Suppressor macrophage (primary cell): Measurements from ENCODE around the gene INO80E.
"Not testable (repeated sequence)": the region's sequence is repeated elsewhere in the genome, so short reads cannot be mapped to it uniquely, and the experiment has no call there.

Experiments used
- DNase-seq, 4 experiments: peaks; one replicate each; pipeline ENCODE4 v3.0.0-alpha.2; 2020 to 2022
- total RNA-seq, 17 experiments: gene quantifications; one replicate each; lab custom pipeline; 2026; ENCODE audit warnings: mixed read lengths in 6 of 17, inconsistent platforms in 3 of 17; lab: John Stamatoyannopoulos, UW

The INO80E gene
- total RNA-seq: 6.9 to 45.8 (median 18.5) reads per million in 17 experiments

- peak; percentile 99 for DNase-seq
These were observed at the start of gene INO80E for GRCh38 chr16:29995911-29996765. Gene INO80E (plus strand): TSS chr16:29996241. CDS start chr16:29996311, 70 bp downstream.

DNA sequence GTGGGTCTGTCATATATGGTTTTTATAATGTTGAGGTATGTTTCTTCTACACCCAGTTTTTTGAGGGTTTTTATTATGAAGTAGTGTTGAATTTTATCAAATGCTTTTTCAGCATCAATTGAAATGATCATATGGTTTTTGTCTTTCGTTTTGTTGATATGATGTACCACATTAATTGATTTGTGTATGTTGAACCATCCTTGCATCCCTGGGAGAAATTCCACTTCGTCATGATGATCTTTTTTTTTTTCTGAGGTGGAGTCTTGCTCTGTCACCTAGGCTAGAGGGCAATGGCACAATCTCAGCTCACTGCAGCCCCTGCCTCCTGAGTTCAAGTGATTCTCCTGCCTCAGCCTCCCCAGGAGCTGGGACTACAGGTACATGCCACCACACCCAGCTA is 48.1 kb upstream of the INO80E start:
- no peak for DNase-seq

DNA sequence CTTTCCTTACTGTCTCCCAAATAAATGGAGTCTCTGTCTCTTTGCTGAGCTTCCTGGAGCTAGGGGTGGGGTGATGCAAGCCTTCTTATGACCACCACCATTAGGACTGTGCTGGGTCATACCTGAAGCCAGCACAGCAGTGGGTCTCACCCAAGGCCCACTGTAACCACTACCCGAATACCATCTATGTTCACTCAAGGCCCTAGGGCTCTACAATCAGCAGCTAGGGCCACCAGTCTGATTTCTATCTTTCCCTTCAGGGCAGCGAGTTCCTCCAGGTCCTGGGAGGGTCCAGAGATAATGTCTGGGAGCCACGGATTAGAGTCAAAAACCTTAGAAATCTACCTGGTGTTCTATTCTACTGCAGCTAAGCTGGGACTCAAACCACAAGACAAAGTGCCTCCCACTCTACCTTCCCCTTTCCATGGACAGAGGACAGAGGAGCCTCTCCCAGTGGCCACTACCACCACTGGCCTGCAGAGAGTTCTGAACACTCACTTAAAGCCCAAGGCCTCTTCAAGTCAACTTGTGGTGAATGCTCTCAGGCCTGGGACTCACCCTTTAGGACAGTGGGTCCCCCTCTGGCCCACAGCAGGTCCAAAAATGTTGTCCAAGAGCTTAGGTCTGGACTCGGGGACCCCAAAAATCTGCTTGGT is 45.1 kb upstream of the INO80E start:
- peak in 1 of 4 experiments; percentile 23 for DNase-seq

GRCh38 chr16:29951625-29952365 is 44.2 kb upstream of the INO80E start:
- no peak for DNase-seq

DNA sequence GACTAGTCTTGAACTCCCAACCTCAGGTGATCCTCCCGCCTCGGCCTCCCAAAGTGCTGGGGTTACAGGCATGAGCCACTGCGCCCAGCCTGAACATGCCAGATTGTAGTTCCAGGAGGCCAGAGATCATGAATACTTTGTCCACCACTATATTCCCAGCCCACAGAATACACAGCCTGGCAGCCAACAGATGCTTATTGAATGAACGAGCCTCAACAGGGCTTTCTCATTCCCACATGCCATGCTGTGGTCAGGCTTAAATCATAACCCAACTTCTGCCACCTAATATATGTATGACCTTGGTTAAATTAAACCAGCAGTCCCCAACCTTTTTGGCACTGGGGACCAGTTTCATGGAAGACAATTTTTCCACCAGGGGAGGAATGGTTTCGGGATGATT is 37.3 kb upstream of the INO80E start:
- DNase-seq: no peak

DNA sequence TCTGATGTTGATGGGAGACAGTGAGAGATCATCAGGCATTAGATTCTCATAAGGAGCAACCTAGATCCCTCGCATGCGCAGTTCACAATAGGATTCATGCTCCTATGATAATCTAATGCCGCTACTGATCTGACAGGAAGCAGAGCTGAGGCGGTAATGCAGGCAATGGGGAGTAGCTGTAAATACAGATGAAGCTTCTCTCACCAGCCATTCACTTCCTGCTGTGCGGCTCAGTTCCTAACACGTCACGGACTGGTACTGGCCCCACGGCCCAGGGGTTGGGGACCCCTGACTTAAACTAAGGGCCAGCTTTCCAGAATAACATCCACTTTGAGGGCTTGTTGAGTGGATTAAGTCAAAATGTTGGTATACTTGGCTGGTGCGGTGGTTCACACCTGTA is 36.7 kb upstream of the INO80E start:
- no peak for DNase-seq

DNA sequence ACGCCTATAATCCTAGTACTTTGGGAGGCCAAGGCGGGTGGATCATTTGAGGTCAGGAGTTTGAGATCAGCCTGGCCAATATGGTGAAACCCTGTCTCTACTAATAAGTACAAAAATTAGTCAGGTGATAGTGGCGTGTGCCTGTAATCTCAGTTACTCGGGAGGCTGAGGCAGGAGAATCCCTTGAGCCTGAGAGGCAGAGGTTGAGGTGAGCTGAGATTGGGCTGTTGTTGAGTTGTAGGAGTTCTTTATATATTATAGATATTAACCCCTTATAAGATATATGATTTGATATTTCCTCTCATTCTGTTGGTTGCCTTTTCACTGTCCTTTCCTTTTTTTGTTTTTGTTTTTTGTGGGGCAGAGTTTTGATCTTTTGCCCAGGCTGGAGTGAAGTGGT is 36.2 kb upstream of the INO80E start:
- DNase-seq: not testable (repeated sequence)

DNA sequence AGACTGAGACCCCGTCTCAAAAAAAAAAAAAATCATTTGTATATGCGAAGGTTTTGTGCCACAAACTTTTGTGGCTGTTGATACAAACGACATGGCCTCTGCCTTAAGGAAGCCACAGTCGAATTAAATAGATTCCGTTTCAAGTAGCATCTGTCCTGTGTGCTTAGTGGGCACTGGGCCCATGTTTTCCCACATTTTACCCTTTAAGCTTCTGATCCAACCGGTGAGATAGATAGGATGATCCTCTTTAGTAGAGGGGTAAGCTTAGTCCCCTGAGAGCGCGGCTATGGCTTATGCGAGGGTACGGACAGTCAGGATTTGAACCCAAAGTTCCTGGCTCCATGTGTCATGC is 34.9 kb upstream of the INO80E start:
- DNase-seq: peak in 1 of 4 experiments; percentile 5

DNA sequence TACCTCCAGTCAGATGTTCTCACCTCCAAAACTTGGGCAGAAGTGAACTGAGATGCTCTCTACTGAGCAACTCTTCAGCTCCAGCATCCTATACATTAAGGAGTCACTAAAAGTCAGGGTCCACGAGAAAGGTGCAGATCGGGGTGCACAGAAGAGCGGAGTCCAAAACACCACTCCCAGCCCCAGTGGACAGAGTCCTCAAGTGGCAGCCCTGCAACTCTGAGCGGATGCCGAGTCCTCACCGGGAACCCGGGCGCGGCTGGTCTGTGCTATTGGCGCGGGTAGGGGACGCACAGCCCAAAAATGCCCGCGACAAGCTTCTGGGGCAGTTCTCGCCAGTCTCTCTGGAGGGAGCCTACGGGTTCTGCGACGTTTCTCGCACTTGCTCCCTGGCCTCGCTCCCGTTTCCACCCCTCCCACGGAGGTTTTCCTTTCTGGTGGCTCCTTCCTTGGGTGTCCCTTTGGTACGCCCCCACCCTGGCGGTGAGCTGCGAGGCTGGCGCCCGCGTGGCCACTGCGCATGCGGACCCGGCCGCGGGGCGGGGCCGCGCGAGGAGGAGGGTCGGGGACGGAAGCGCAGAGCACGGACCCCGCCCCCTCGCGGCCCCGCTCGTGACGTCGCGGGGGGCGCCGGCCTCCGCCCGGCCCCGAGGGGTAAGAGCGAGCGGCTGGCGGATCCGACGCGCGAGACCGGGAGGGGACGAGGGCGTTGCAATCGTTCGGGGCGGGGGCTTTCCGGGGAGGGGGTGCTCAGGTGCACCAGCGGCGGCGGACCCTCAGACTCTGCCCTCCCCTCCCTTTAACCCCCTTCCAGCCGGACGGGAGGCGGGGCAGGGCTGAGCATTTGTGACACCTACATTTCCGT is 34.3 kb upstream of the INO80E start, which contains the start of gene TMEM219:
Gene TMEM219, plus strand, starts transcription at position 601 of the 865 bp plus-strand sequence. CDS start 1,065 bp downstream, outside the sequence.
- peak; percentile 95 to 98 (median 98) for DNase-seq

- peak; percentile 69 to 81 (median 76) for DNase-seq
These were observed 33.6 kb upstream of the INO80E start for GRCh38 chr16:29962344-29962994.

DNA sequence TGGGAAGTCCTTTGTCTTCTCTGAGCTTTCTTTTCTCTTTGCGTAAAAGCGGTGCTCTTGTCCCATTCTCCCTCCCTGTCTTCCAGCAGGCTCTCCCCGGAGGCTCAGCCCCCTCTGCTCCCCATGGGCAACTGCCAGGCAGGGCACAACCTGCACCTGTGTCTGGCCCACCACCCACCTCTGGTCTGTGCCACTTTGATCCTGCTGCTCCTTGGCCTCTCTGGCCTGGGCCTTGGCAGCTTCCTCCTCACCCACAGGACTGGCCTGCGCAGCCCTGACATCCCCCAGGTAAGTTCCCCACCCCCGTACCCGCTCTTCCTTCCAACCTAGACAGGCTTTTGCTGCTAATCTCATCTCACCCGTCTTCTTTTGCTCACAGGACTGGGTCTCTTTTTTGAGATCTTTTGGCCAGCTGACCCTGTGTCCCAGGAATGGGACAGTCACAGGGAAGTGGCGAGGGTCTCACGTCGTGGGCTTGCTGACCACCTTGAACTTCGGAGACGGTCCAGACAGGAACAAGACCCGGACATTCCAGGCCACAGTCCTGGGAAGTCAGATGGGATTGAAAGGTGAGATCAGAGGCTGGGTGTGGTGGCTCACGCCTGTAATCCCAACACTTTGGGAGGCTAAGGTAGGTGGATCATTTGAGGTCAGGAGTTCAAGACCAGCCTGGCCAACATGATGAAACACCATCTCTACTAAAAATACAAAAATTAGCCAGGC is 32.9 kb upstream of the INO80E start:
- DNase-seq: no peak

GRCh38 chr16:29968205-29968604 is 27.8 kb upstream of the INO80E start:
- no peak for DNase-seq

- DNase-seq: no peak
These were observed 24.7 kb upstream of the INO80E start for GRCh38 chr16:29971304-29971703.

- DNase-seq: peak in 1 of 4 experiments; percentile 17
These were observed 23.5 kb upstream of the INO80E start for GRCh38 chr16:29972500-29972899.

DNA sequence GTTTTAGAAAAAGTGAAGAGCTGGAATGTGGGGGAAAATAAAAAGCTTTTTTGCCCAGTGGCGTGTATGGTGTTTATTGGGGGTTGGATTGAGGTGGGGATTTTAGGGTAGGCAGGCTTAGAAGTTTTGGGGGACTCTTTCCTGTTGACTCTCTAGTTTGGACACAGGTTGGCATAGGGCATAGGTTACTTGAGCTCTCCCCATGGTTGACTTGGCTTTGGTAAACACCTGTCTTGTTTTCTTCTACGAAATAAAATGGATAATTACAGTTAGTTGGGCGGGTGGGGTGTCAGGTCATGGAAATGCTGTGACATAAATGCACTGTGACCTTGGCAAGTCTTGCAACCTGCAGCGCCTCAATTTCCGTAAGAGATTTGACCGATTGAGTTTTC is 23.1 kb upstream of the INO80E start:
- no peak for DNase-seq

DNA sequence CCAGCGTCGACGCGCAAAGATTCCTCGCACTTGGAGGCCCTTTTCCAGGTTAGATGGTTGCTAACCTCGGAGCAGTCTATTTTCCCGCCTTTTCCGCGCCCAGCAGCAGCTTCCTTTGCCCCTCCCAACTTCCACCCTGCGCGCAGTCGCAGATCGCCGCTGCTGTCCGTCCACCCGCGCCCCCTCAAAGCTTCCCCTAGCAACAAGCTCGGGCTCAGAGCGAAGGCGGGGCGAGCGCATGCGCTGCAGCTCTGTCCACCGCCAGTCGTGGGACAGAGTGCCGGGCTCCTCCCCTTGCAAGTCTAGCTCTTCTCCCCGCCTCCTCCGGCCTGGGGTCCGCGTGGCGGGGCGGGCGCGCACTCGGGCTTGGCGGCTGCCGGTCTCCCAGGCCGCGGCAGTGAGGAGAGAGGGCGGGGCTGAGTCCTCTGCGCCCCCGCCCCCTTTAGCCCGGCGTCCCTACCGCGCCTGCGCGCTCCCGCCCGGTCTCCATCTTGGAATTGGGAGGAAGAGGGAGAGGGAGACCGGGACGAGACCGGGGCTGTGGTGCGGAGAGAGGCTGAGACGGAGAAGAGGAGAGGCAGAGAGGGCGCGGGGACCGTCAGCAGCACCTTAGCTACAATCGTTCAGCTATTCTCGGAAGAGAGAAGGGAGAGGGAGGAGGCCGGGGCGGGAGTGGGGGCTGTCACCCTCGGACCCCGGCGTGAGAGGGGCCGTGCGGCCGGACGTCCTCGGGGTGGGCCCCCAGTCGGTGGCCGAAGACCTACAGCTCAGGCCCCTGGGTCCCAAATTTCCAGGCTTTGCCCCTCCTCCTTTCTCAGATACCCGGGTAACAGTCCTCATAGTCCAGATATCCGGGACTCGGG is 22.4 kb upstream of the INO80E start, which contains the start of gene TAOK2:
Gene TAOK2, plus strand, starts transcription at position 485 of the 863 bp plus-strand sequence. CDS start 3,905 bp downstream, outside the sequence.
- DNase-seq: peak; percentile 99 to 100 (median 99)

- DNase-seq: peak; percentile 71 to 83 (median 77)
These were observed 21.5 kb upstream of the INO80E start for GRCh38 chr16:29974291-29975133.

- DNase-seq: no peak
These were observed 20.9 kb upstream of the INO80E start for GRCh38 chr16:29975134-29975538.
